T-helper 2 cell treated with Interferon-gamma antibody and Interleukin-4, amounts not matched to agents 5 μg/mL and 100 μg/mL, for 36 hours (primary cell): Measurements from ENCODE around the gene SCP2.

Source experiments
- DNase-seq: peaks from one replicate; pipeline ENCODE4 v3.0.0; 2021; ENCODE audit warnings: low spot score
- H3K27ac Mint-ChIP-seq: one replicate; pipeline ENCODE4 v1.8.0; 2021; ENCODE audit warnings: mild to moderate bottlenecking, mixed read lengths
- H3K27me3 Mint-ChIP-seq: one replicate; pipeline ENCODE4 v1.8.0; 2021; ENCODE audit warnings: low read depth, mixed read lengths
- H3K36me3 Mint-ChIP-seq: one replicate; pipeline ENCODE4 v1.8.0; 2021; ENCODE audit warnings: low read depth, mixed read lengths
- H3K4me1 Mint-ChIP-seq: one replicate; pipeline ENCODE4 v1.8.0; 2021; ENCODE audit warnings: low read depth, mixed read lengths
- H3K4me3 Mint-ChIP-seq: one replicate; pipeline ENCODE4 v1.8.0; 2022; ENCODE audit warnings: mild to moderate bottlenecking, moderate library complexity, mixed read lengths
- H3K9me3 Mint-ChIP-seq: one replicate; pipeline ENCODE4 v1.8.0; 2021; ENCODE audit warnings: mixed read lengths

SCP2 gene

GRCh38 chr1:52927212-52928014, at the start of gene SCP2:
SCP2 (plus strand) TSS chr1:52927276; CDS start chr1:52927397, 121 bp downstream.
- H3K4me3 Mint-ChIP-seq: peak within 1 kb of the TSS; percentile 90
- H3K36me3 Mint-ChIP-seq: peaks cover 6% of the 10 kb centered on the region
- peaks cover 2% of the 10 kb centered on the region for H3K27me3 Mint-ChIP-seq
- peak within 1 kb of the TSS; percentile 42 for H3K27ac Mint-ChIP-seq
- peak; percentile 76 for DNase-seq
- no peaks in the 10 kb centered on the region for H3K9me3 Mint-ChIP-seq
- H3K4me1 Mint-ChIP-seq: peaks cover 16% of the 10 kb centered on the region

DNA sequence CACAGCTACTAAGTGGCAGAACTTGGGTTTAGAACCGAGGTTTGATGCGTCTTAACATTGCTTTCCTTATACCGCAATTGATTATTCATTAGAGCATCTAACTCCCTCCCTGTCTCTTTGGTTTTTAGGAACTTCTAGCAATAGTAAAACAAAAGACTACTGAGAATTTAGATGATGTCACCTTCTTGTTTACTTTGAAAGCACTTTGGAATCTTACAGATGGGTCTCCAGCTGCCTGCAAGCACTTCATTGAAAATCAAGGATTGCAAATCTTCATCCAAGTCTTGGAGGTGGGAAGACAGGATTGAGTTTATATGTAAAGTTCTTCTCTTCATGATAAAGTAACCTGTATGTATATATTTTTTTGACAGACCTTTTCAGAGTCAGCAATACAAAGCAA, 49.5 kb upstream of the SCP2 start:
- Mint-ChIP-seq H3K27ac (no peak overlapping the region), H3K9me3 (no peaks in the 10 kb centered on the region), H3K4me3 (no peak overlapping the region), H3K27me3 (no peaks in the 10 kb centered on the region), H3K36me3 (no peaks in the 10 kb centered on the region), H3K4me1 (no peaks in the 10 kb centered on the region)
- DNase-seq: no peak

DNA sequence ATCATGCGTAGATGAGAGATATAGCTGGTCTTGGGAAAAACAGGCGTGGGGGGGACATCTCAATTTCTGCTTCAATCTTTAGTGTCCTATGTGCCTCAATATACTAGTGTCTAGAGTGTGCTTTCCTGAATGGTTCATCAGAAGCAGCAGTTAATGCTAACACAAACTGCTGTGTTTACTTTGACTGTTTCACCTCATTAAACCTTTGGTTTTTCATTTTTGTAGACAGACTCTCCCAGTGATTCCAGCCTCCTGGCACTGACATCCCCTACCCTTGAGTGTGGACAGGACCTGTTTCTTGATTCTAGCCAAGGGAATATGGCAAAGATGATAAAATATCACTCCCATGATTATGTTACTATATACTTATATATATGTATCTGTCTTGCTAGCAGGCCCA, 46.9 kb upstream of the SCP2 start:
- H3K9me3 Mint-ChIP-seq: no peaks in the 10 kb centered on the region
- no peaks in the 10 kb centered on the region for H3K36me3 Mint-ChIP-seq
- no peak overlapping the region for H3K4me3 Mint-ChIP-seq
- no peaks in the 10 kb centered on the region for H3K27me3 Mint-ChIP-seq
- H3K4me1 Mint-ChIP-seq: no peaks in the 10 kb centered on the region
- no peak for DNase-seq
- no peak overlapping the region for H3K27ac Mint-ChIP-seq

DNA sequence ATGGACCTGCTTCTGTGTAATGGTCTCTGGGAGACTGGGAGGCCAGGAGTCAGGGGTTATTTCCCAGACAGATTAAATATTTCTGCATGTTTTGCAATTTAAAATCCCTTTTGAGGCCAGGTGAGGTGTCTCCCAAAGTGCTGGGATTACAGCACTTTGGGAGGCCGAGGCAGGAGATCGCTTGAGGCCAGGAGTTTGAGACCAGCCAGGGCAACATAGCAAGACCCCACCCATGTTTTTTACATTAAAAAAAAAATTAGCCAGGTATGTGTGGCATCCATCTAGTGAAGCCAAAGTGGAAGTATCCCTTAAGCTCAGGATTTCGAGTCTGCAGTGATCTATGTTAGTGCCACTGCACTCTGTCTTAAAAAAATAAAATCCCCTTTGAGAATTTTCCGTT, 39.6 kb upstream of the SCP2 start:
- no peak overlapping the region for H3K27ac Mint-ChIP-seq
- no peaks in the 10 kb centered on the region for H3K9me3 Mint-ChIP-seq
- no peaks in the 10 kb centered on the region for H3K27me3 Mint-ChIP-seq
- no peak overlapping the region for H3K4me3 Mint-ChIP-seq
- H3K36me3 Mint-ChIP-seq: no peaks in the 10 kb centered on the region
- DNase-seq: no peak
- H3K4me1 Mint-ChIP-seq: no peaks in the 10 kb centered on the region

GRCh38 chr1:52892424-52893215, 34.5 kb upstream of the SCP2 start:
- no peak overlapping the region for H3K27ac Mint-ChIP-seq
- no peaks in the 10 kb centered on the region for H3K9me3 Mint-ChIP-seq
- H3K4me1 Mint-ChIP-seq: no peaks in the 10 kb centered on the region
- DNase-seq: no peak
- H3K36me3 Mint-ChIP-seq: no peaks in the 10 kb centered on the region
- H3K27me3 Mint-ChIP-seq: no peaks in the 10 kb centered on the region
- no peak overlapping the region for H3K4me3 Mint-ChIP-seq

GRCh38 chr1:52899445-52899894, 27.6 kb upstream of the SCP2 start:
- H3K36me3 Mint-ChIP-seq: no peaks in the 10 kb centered on the region
- H3K27me3 Mint-ChIP-seq: no peaks in the 10 kb centered on the region
- H3K4me3 Mint-ChIP-seq: no peak overlapping the region
- H3K4me1 Mint-ChIP-seq: no peaks in the 10 kb centered on the region
- no peaks in the 10 kb centered on the region for H3K9me3 Mint-ChIP-seq
- DNase-seq: no peak
- no peak overlapping the region for H3K27ac Mint-ChIP-seq

DNA sequence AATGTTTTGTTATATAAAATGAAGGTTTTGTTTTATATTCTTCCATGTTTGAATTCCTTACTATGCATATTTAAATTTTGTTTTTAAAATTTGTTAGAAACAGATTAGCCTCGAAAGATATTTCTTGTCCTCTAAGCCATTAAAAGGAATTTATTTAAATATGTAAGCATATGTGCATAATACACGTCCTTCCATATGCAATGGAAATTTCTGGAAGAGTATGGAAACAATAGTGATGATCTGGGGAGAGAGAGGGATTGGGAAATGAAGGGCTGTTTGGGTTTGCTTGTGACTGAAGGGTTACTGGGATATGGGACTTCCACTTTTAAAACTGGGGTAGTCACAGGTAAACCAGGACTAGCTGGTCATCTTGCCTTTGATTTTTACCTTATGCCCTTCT, 26.7 kb upstream of the SCP2 start:
- DNase-seq: no peak
- no peaks in the 10 kb centered on the region for H3K9me3 Mint-ChIP-seq
- no peak overlapping the region for H3K27ac Mint-ChIP-seq
- H3K27me3 Mint-ChIP-seq: no peaks in the 10 kb centered on the region
- peaks cover 2% of the 10 kb centered on the region for H3K4me1 Mint-ChIP-seq
- no peak overlapping the region for H3K4me3 Mint-ChIP-seq
- H3K36me3 Mint-ChIP-seq: no peaks in the 10 kb centered on the region

DNA sequence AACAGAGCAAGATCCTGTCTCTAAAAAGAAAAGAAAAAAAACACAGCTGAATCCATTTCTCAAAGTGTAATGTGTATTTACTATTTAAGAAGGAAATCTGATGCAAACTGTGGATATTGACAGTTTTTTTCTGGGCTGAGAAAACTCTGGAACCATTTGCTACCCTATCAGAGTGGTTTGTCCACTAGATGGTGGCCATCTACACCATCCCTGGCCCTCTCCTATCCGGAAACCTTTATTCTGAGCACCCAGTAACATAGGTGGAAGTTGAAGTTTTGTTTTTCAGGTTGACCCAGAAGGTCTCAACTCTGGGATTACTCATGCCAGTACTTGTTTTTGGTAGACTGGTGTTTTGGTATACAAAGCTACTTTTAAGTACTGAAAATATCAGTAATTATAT, 25.7 kb upstream of the SCP2 start:
- no peak overlapping the region for H3K4me3 Mint-ChIP-seq
- DNase-seq: no peak
- H3K27ac Mint-ChIP-seq: no peak overlapping the region

DNA sequence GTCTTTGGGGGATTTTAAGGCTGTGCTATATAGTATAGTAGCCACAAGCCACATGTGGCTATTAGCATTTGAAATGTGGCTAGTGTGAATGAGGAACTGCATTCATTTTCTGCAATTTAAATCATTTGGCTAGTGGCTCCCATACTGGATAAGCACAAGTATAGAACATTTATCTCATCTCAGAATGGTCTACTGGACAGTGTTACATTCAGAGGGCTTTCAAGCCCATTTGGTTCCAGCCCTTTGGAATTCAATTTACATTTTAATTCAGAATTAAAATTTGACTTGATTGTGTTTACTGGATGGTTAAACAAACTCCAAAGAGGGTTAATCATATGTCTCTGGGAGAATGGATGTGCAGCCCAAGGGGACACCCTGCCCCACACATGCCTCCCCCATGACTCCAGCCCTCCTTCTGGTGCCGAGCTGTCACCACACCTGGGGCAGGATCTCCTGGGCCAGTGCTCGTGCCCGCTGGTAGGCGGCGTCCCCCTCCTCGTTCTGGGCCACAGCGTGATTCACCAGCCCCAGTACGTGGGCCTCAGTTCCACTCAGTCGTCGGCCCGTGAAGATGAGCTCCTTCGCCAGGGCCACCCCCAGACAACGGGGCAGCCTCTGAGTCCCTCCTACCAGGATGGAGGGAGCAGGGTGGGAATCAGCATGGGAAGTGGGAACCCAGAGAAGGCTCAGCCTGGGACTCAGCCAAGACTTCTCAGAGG, 22.7 kb upstream of the SCP2 start:
- no peak overlapping the region for H3K27ac Mint-ChIP-seq
- peaks cover 2% of the 10 kb centered on the region for H3K4me1 Mint-ChIP-seq
- no peak for DNase-seq
- H3K9me3 Mint-ChIP-seq: no peaks in the 10 kb centered on the region
- no peaks in the 10 kb centered on the region for H3K36me3 Mint-ChIP-seq
- H3K4me3 Mint-ChIP-seq: no peak overlapping the region
- H3K27me3 Mint-ChIP-seq: no peaks in the 10 kb centered on the region

More for the DNA sequence above, 25.7 kb upstream of the SCP2 start:
- Mint-ChIP-seq H3K9me3 (no peaks in the 10 kb centered on the region), H3K27me3 (no peaks in the 10 kb centered on the region), H3K4me1 (peaks cover 2% of the 10 kb centered on the region), H3K36me3 (no peaks in the 10 kb centered on the region)

GRCh38 chr1:52904927-52905698, 22.0 kb upstream of the SCP2 start:
- H3K9me3 Mint-ChIP-seq: no peaks in the 10 kb centered on the region
- DNase-seq: no peak
- H3K4me3 Mint-ChIP-seq: no peak overlapping the region
- H3K4me1 Mint-ChIP-seq: peaks cover 2% of the 10 kb centered on the region
- H3K36me3 Mint-ChIP-seq: no peaks in the 10 kb centered on the region
- H3K27me3 Mint-ChIP-seq: no peaks in the 10 kb centered on the region
- no peak overlapping the region for H3K27ac Mint-ChIP-seq

- Mint-ChIP-seq H3K9me3 (no peaks in the 10 kb centered on the region), H3K4me1 (peaks cover 2% of the 10 kb centered on the region), H3K27ac (no peak overlapping the region), H3K4me3 (no peak overlapping the region), H3K36me3 (no peaks in the 10 kb centered on the region), H3K27me3 (no peaks in the 10 kb centered on the region)
- no peak for DNase-seq
Observed at GRCh38 chr1:52906135-52906603, 20.9 kb upstream of the SCP2 start.

DNA sequence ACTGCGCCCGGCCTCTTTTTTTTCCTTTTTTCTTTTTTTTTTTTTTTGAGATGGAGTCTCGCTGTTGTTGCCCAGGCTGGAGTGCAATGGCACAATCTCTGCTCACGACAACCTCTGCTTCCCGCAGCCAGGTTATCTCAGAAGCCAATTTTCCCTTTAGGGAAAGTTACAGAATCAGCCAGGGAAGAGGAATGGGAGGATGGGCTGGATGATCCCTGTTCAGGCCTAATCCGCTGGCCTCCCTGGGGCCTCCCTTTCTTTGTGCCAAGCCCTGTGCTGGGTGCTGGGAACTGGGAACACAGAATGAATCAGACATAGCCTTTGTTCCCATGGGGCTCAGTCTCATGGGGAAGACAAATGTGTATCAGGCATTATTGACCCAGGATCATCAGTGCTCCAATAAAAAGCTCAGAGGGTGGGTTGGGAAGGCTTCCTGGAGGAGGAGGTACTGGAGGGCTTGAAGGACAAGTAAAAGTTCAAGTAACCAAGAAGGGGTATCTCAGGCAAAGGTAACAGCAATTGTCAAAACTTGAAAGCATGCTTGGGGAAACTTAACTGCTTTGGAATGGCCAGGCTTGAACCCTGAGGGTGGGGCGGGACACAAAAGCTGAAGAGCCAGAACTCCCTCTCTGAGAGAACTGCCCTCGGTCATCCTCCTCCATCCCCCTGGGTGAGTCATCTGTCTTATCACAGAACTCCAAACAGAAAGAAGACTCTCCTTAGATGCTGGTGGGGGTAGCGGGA, 19.8 kb upstream of the SCP2 start:
- no peaks in the 10 kb centered on the region for H3K9me3 Mint-ChIP-seq
- DNase-seq: no peak
- no peaks in the 10 kb centered on the region for H3K27me3 Mint-ChIP-seq
- H3K4me3 Mint-ChIP-seq: no peak overlapping the region
- H3K27ac Mint-ChIP-seq: no peak overlapping the region
- peaks cover 2% of the 10 kb centered on the region for H3K4me1 Mint-ChIP-seq
- H3K36me3 Mint-ChIP-seq: no peaks in the 10 kb centered on the region

- Mint-ChIP-seq H3K4me1 (peaks cover 2% of the 10 kb centered on the region), H3K9me3 (no peaks in the 10 kb centered on the region), H3K27me3 (no peaks in the 10 kb centered on the region), H3K4me3 (no peak overlapping the region), H3K36me3 (no peaks in the 10 kb centered on the region), H3K27ac (no peak overlapping the region)
- no peak for DNase-seq
Observed at GRCh38 chr1:52907812-52908153, 19.3 kb upstream of the SCP2 start.
